DND-41 (cell line): ENCODE measurements around the gene USP36.

ENCODE experiments used
- ATAC-seq: fragments of 200-7000 bp; cut with Tn5 transposase; 3 replicates; pipeline ENCODE4 v1.9.1; 2021; ENCODE audit warnings: low read depth; ENCODE audit not compliant: insufficient read depth
- DNase-seq: peaks from one replicate; pipeline ENCODE4 v3.0.0-alpha.2; 2020
- H2AFZ ChIP-seq: 2 replicates; pipeline ENCODE4 v1.6.0; 2012; ENCODE audit warnings: low read depth, low read length
- H3K27ac ChIP-seq: 2 replicates; pipeline ENCODE4 v1.5.1; 2012; ENCODE audit warnings: low read length, inconsistent platforms
- H3K27me3 ChIP-seq: fragments of 200-600 bp; sonication (generic); 2 replicates; pipeline ENCODE4 v1.6.0; 2012; ENCODE audit warnings: low read length, mild to moderate bottlenecking, inconsistent platforms; ENCODE audit not compliant: insufficient read depth, poor library complexity
- H3K36me3 ChIP-seq: 2 replicates; pipeline ENCODE4 v1.5.1; 2012; ENCODE audit warnings: low read length, inconsistent platforms; ENCODE audit not compliant: insufficient read depth
- H3K4me1 ChIP-seq: 2 replicates; pipeline ENCODE4 v1.5.1; 2012; ENCODE audit warnings: mild to moderate bottlenecking, low read length; ENCODE audit not compliant: insufficient read depth
- H3K4me2 ChIP-seq: 2 replicates; pipeline ENCODE4 v1.6.0; 2012; ENCODE audit warnings: mild to moderate bottlenecking, moderate library complexity, low read length, inconsistent platforms; ENCODE audit not compliant: insufficient read depth
- H3K4me3 ChIP-seq, 2 experiments: fragments of 200-600 bp in 1 of 2; shearing (Covaris generic) in 1 of 2; 2 replicates each; pipeline ENCODE4 v1.5.1; 2012 to 2016; ENCODE audit warnings: inconsistent platforms in 2 of 2, low read length in 2 of 2, mild to moderate bottlenecking in 2 of 2, low read depth in 1 of 2, moderate library complexity in 1 of 2
- H3K79me2 ChIP-seq: 2 replicates; pipeline ENCODE4 v1.6.0; 2012; ENCODE audit warnings: low read length, inconsistent platforms; ENCODE audit not compliant: insufficient read depth
- H3K9ac ChIP-seq: 2 replicates; pipeline ENCODE4 v1.6.0; 2012; ENCODE audit warnings: low read depth, mild to moderate bottlenecking, inconsistent platforms, low read length, moderate library complexity
- H3K9me3 ChIP-seq: 2 replicates; pipeline ENCODE4 v1.5.1; 2012; ENCODE audit warnings: low read length, moderate library complexity, mild to moderate bottlenecking, inconsistent platforms; ENCODE audit not compliant: insufficient read depth, severe bottlenecking
- H4K20me1 ChIP-seq: 2 replicates; pipeline ENCODE4 v1.6.0; 2012; ENCODE audit warnings: low read length; ENCODE audit not compliant: insufficient read depth
- EZH2 ChIP-seq: IDR thresholded peaks from 3 replicates; pipeline ENCODE4 v1.6.1; 2012; ENCODE audit warnings: borderline replicate concordance, low read depth, mild to moderate bottlenecking, moderate library complexity, low read length, inconsistent platforms; ENCODE audit not compliant: severe bottlenecking
- TF ChIP-seq, protein P1 (sequence below): IDR thresholded peaks from 2 replicates; pipeline ENCODE4 v1.5.1; 2012; ENCODE audit warnings: borderline replicate concordance, low read length, moderate library complexity, mild to moderate bottlenecking; ENCODE audit not compliant: poor library complexity, severe bottlenecking; ENCODE audit errors: extremely low read depth

USP36 gene

GRCh38 chr17:78818152-78818846, 22.3 kb downstream of the USP36 start:
- Histone ChIP-seq H3K36me3 (peaks cover 92% of the 10 kb centered on the region), H4K20me1 (peaks cover 22% of the 10 kb centered on the region), H3K4me3 (no peak overlapping the region), H2AFZ (no peak overlapping the region), H3K4me2 (peak overlapping the region; percentile 21; the same call in 1 of the 2 replicates), H3K4me1 (peaks cover 37% of the 10 kb centered on the region), H3K27ac (peak overlapping the region; percentile 58), H3K9me3 (no peaks in the 10 kb centered on the region), H3K79me2 (peaks cover 2% of the 10 kb centered on the region; the same call in 1 of the 2 replicates), H3K9ac (peak overlapping the region; percentile 0; the same call in 1 of the 2 replicates), H3K27me3 (no peaks in the 10 kb centered on the region)
- TF ChIP-seq, protein P1, sequence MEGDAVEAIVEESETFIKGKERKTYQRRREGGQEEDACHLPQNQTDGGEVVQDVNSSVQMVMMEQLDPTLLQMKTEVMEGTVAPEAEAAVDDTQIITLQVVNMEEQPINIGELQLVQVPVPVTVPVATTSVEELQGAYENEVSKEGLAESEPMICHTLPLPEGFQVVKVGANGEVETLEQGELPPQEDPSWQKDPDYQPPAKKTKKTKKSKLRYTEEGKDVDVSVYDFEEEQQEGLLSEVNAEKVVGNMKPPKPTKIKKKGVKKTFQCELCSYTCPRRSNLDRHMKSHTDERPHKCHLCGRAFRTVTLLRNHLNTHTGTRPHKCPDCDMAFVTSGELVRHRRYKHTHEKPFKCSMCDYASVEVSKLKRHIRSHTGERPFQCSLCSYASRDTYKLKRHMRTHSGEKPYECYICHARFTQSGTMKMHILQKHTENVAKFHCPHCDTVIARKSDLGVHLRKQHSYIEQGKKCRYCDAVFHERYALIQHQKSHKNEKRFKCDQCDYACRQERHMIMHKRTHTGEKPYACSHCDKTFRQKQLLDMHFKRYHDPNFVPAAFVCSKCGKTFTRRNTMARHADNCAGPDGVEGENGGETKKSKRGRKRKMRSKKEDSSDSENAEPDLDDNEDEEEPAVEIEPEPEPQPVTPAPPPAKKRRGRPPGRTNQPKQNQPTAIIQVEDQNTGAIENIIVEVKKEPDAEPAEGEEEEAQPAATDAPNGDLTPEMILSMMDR: no peak
- no peak for TF ChIP-seq EZH2
- DNase-seq (no peak), ATAC-seq (no peak)

GRCh38 chr17:78817123-78817522, 23.5 kb downstream of the USP36 start:
- H3K79me2 ChIP-seq: 0 out of 2 replicates have a peak, but pooled peaks cover 2% of the 10 kb centered on the region
- H3K9me3 ChIP-seq: no peaks in the 10 kb centered on the region
- no peak overlapping the region for H3K9ac ChIP-seq
- no peaks in the 10 kb centered on the region for H3K27me3 ChIP-seq
- H3K4me1 ChIP-seq: peaks cover 37% of the 10 kb centered on the region
- peak; percentile 25; the same call in 1 of the 3 replicates for ATAC-seq
- no peak overlapping the region for H3K27ac ChIP-seq
- DNase-seq: peak; percentile 21
- H3K36me3 ChIP-seq: peaks cover 91% of the 10 kb centered on the region
- H4K20me1 ChIP-seq: peaks cover 15% of the 10 kb centered on the region
- TF ChIP-seq, protein P1: no peak
- no peak for TF ChIP-seq EZH2
- no peak overlapping the region for H3K4me2 ChIP-seq
- no peak overlapping the region for H2AFZ ChIP-seq
- no peak overlapping the region for H3K4me3 ChIP-seq

DNA sequence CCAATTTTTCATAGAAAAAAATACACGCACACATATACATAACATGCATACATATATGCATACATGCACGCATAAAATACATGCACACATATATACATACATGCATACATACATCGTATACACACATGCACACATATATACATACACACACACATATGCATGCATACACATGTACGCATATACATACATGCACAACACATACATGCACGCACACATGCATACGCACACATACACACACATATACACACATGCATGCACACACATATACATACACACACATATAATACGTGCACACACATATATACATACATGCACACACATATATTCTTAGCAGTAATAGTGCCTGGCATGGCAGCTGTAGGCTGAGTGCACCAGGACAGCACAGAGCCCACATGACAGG, 24.9 kb downstream of the USP36 start:
- DNase-seq (no peak), ATAC-seq (no peak)
- Histone ChIP-seq H3K4me3 (no peak overlapping the region), H2AFZ (no peak overlapping the region), H3K36me3 (peaks cover 91% of the 10 kb centered on the region), H3K4me2 (no peak overlapping the region), H3K9ac (no peak overlapping the region), H4K20me1 (peaks cover 12% of the 10 kb centered on the region), H3K27ac (no peak overlapping the region), H3K4me1 (peaks cover 28% of the 10 kb centered on the region), H3K27me3 (no peaks in the 10 kb centered on the region), H3K9me3 (no peaks in the 10 kb centered on the region), H3K79me2 (no peaks in the 10 kb centered on the region)
- TF ChIP-seq EZH2: no peak
- TF ChIP-seq, protein P1: no peak
